ENCODE results near the gene RIMBP2. TPM values are rescaled to one million over a fixed set of nuclear protein-coding genes. Genes with fewer than 3 reads are reported as not detected.

Gene RIMBP2
- total RNA-seq, 1 donor from 2014 or later, result 0.09 TPM

- Histone ChIP-seq H3K4me1 (no peaks in the 10 kb centered on the region), H3K27me3 (no peaks in the 10 kb centered on the region), H3K9me3 (no peaks in the 10 kb centered on the region), H3K4me3 (no peak overlapping the region), H3K36me3 (no peaks in the 10 kb centered on the region), H3K27ac (no peak overlapping the region)
- ATAC-seq, result no peak
- intact Hi-C loops (cut with DNase I), result no loop called here
- no peak for DNase-seq
- no peak for TF ChIP-seq CTCF (IDR thresholded peaks at IDR 0.05)
Observed at GRCh38 chr12:130433834-130434233, 282.3 kb downstream of the RIMBP2 start.

- peak; percentile 10 for DNase-seq
- TF ChIP-seq CTCF (IDR thresholded peaks at IDR 0.05), result no peak
Observed at GRCh38 chr12:130433411-130433810, 282.7 kb downstream of the RIMBP2 start.

GRCh38 chr12:130431176-130431575 is 284.9 kb downstream of the RIMBP2 start:
- intact Hi-C loops (cut with DNase I), result no loop called here
- Histone ChIP-seq H3K9me3 (no peaks in the 10 kb centered on the region), H3K4me3 (no peak overlapping the region), H3K27me3 (no peaks in the 10 kb centered on the region), H3K4me1 (no peaks in the 10 kb centered on the region), H3K27ac (no peak overlapping the region), H3K36me3 (no peaks in the 10 kb centered on the region)
- no peak for ATAC-seq
- DNase-seq, result no peak
- no peak for TF ChIP-seq CTCF (IDR thresholded peaks at IDR 0.05)

More at GRCh38 chr12:130433411-130433810, 282.7 kb downstream of the RIMBP2 start:
- Histone ChIP-seq H3K9me3 (no peaks in the 10 kb centered on the region), H3K27ac (no peak overlapping the region), H3K4me3 (no peak overlapping the region), H3K4me1 (no peaks in the 10 kb centered on the region), H3K27me3 (no peaks in the 10 kb centered on the region), H3K36me3 (no peaks in the 10 kb centered on the region)
- intact Hi-C loops (cut with DNase I), result no loop called here
- no peak for ATAC-seq

GRCh38 chr12:130429656-130430505 is 286.2 kb downstream of the RIMBP2 start:
- H3K4me3 ChIP-seq, result no peak overlapping the region
- H3K4me1 ChIP-seq, result no peaks in the 10 kb centered on the region
- H3K9me3 ChIP-seq, result no peaks in the 10 kb centered on the region
- no peak overlapping the region for H3K27ac ChIP-seq
- intact Hi-C loops (cut with DNase I), result no loop called here
- no peak for ATAC-seq
- no peak for TF ChIP-seq CTCF (IDR thresholded peaks at IDR 0.05)
- DNase-seq, result peak; percentile 52
- no peaks in the 10 kb centered on the region for H3K36me3 ChIP-seq
- H3K27me3 ChIP-seq, result no peaks in the 10 kb centered on the region

GRCh38 chr12:130428116-130428515 is 288.0 kb downstream of the RIMBP2 start:
- peak; percentile 59 for DNase-seq
- intact Hi-C loops (cut with DNase I), result no loop called here
- H3K4me1 ChIP-seq, result no peaks in the 10 kb centered on the region
- H3K27me3 ChIP-seq, result no peaks in the 10 kb centered on the region
- no peak overlapping the region for H3K4me3 ChIP-seq
- TF ChIP-seq CTCF (IDR thresholded peaks at IDR 0.05), result no peak
- H3K36me3 ChIP-seq, result no peaks in the 10 kb centered on the region
- ATAC-seq, result no peak
- no peak overlapping the region for H3K27ac ChIP-seq
- no peaks in the 10 kb centered on the region for H3K9me3 ChIP-seq
